Left renal cortex interstitium (tissue), 4 donors: Measurements from ENCODE around the gene ZNF814. TPM values are rescaled to one million over a fixed set of nuclear protein-coding genes. Genes with fewer than 3 reads are reported as not detected.
A peak's percentile ranks its signal among the peaks of the same experiment; 100 is the strongest.
"Not testable (repeated sequence)": the region's sequence is repeated elsewhere in the genome, so short reads cannot be mapped to it uniquely, and the experiment has no call there.

Experiments
- DNase-seq, 4 donors: peaks; one replicate each; pipeline ENCODE4 v3.0.0-alpha.2; 2013; ENCODE audit warnings: low read depth in 4 of 4, low spot score in 2 of 4, missing footprints in 1 of 4
- polyA plus RNA-seq, 4 donors: library from polyadenylated mRNA; unstranded; fragments of 120-200 nt; gene quantifications; one replicate each; pipeline ENCODE4 v1.2.1, GENCODE V29; 2013; ENCODE audit not compliant: insufficient read length in 4 of 4

ZNF814 gene
- polyA plus RNA-seq, result 10 to 100 TPM; 42.5 to 90.4 (median 65.0) TPM

- DNase-seq, result peak; percentile 54 to 78 (median 76)
Measured at GRCh38 chr19:57888560-57889231, at the start of gene ZNF814. Gene ZNF814 (minus strand): TSS chr19:57889037. CDS start chr19:57888802, 235 bp downstream.

DNA sequence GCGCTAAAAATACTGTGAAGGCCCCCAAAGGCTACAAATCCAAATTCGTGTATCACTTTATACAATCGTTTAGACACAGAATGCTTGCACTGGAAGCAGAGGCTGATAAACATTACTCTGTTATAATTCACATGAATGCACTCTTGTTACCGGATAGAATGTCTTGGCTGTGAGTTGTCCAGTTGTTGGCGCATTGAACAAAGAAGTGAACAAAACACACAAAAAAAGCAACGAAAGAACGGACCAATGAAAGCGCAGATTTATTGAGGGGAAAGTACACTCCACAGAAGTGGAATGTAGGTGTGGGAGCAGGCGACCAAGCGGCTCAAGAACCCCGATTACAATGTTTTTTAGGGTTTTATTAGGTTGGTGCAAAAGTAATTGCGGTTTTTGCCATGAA lies 46.9 kb upstream of the ZNF814 start:
- DNase-seq, result no peak

- DNase-seq, result peak in 3 of 4 donors; percentile 48 to 82 (median 66)
Measured at GRCh38 chr19:57934820-57935665, 46.2 kb upstream of the ZNF814 start, which contains the start of gene ZNF418. Gene ZNF418 (minus strand): TSS chr19:57935402. CDS start chr19:57933822, 1,580 bp downstream.

DNA sequence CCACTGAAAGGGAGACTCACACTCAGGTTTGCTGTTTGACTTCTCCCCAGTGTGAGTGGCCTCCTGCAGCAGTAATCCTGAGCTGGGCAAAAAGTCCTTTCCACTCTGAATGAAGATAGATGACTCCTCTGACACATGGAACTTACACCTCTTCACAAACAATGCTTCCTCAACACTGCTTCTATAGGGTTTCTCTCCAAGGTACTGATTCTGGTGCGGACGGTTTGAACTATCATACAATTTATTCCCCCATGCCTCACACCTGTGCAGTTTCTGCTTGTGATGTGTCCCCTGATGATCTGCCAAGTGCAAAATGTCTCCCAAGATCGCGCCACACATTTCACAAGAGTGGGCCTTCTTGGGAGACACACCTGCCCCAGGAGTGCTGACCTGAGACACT lies 38.8 kb upstream of the ZNF814 start:
- DNase-seq, result no peak

- DNase-seq, result peak; percentile 78 to 95 (median 87)
Measured at GRCh38 chr19:57916168-57916995, 27.5 kb upstream of the ZNF814 start, which contains the start of gene ZNF417. Gene ZNF417 (minus strand): TSS chr19:57916592. CDS start chr19:57916411, 181 bp downstream.

GRCh38 chr19:57914531-57914930 lies 25.7 kb upstream of the ZNF814 start:
- no peak for DNase-seq

- DNase-seq, result no peak
Measured at GRCh38 chr19:57907394-57907793, 18.6 kb upstream of the ZNF814 start.

DNA sequence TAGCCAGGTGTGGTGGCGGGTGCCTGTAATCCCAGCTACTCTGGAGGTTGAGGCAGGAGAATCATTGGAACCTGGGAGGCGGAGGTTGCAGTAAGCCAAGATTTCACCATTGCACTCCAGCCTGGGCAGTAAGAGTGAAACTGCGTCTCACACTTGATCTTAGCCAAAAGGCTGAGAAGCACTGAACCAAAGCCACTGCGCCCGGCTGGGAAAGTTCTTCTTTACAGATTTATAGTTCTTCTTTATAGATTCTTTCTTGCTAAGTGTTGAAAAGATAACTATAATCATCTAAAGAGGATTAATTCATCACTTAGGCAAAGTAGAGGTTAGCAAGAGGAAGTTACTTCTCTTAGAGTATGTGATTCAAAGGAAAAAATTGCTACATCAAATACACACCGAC lies 16.4 kb upstream of the ZNF814 start:
- no peak for DNase-seq

GRCh38 chr19:57903618-57904184 lies 14.9 kb upstream of the ZNF814 start:
- DNase-seq, result no peak

GRCh38 chr19:57900311-57900710 lies 11.5 kb upstream of the ZNF814 start:
- DNase-seq, result no peak

DNA sequence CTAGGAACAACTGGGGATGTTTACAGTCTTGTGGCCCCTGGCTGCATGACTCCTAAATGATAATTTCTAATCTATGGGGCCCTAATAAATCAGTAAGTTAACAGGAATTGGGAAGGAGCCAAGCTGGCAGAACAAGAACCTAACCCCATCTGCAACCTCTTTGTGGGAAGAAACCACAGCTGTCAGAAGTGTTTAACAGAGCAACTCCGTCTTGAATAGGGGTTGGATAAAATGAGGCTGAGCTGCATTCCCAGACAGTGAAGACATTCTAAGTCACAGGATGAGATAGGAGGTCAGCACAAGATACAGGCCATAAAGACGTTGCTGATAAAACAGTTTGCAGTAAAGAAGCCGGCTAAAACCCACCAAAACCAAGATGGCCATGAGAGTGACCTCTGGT lies 1.9 kb upstream of the ZNF814 start:
- not testable (repeated sequence) for DNase-seq

DNA sequence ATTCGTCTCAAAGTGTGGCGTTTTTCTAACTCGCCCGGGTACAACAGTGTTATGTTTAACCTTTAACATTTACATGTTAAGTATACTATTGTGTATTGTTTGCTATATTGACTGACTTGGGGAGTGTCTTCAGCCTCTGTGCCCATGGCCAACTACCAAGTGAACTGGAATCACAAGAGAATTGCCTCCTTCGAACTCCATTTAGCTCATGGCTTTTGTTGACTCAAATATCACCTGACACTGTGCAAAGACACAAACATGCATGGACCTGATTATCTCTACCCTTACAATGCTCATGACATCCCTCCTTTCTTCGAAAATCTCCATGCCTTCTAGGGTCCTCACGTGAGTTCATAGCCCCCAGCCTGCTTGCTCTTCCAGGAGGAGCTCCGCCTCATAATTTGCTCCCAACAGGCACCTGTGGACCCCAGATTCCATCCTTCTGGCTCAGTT lies 704 bp downstream of the ZNF814 start:
- DNase-seq, result no peak

DNA sequence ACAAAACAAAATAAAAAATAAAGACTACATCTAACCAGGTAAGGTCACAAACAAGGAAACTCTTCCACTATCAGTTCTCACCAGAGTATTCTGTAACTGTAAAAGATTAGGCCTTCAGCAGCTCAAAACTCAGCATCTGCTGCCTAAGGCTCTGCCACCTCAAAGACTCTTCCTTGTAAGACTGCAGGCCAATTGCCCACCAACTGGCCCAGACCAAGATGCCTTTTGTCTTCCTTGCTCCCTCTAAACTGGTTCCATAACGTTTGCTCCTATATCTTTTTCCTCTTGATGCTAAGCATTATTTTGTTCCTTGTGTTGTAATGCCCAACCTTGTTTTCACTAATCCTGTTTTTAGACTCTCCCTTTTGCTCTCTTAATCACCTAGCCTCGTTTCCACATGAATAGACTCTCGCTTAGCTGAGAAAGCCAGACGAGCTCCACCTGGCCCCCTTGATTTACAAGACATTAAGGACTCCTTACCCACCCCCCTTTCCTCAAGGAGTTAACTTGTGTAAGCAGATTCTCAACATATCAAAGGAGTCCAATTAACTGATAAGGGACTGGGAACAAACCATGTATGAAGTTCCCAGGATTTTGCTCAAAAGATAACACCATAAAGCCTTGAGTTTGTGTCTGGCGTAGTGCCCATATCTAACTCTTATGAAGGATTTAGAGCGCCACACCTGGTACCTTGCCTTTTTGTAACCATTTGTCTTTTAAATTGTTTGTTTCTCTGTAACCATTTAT lies 1.5 kb downstream of the ZNF814 start:
- DNase-seq, result peak in 3 of 4 donors; percentile 43 to 47 (median 44)

DNA sequence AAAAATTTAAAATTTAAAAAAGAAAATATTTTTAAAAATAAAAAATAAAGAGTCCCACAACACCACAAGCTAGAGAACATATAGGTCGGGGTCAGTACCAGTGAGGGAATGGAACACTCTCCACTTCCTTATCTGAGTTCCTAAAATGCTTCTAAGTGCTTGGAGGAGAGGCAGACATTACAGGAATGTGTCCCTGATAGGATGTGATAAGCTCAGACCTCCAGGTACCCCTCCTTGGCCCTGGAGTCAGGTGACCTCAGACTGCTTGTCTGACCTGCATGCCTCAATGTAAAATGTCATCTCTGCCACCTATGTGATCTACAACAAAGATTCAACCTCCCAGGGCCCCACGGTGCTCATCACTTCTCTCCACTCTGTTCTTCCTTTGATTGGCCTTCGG lies 2.8 kb downstream of the ZNF814 start:
- no peak for DNase-seq

GRCh38 chr19:57873883-57874799 lies 14.7 kb downstream of the ZNF814 start:
- not testable (repeated sequence) for DNase-seq

DNA sequence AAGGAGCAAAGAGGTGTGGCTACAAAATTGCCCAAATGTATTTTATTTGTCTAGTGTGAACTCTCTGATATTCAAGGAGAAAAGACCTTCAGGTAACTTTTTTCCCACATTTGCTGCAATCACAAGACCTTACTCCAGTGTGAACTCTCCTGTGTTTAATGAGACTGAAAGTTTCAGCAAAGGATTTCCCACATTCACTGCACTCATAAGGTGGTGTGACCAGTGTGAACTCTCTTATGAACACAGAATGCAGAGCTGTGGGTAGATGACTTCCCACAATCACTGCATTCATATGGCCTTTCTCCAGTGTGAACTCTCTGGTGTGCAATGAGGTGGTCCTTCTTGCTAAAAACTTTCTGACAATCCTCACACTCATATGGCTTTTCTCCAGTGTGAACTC lies 16.4 kb downstream of the ZNF814 start:
- no peak for DNase-seq

DNA sequence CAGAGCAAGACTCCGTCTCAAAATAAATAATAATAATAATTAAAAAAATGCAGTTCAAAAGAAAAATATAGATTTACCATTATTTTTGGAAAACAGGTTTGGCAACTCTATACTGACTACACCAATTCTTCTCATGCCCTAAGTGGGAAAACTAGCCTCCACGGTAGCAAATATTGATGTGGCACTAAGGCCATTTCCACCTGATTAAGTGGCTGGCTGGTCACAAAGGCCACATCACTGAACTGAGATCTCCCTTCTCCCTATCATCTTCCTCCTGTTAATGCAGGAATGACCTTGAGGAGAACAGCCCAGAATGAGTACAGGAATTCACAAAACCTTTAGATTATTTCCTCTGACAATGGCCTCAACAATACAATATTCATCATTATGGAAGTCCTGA lies 18.6 kb downstream of the ZNF814 start:
- no peak for DNase-seq

GRCh38 chr19:57869655-57870054 lies 19.2 kb downstream of the ZNF814 start:
- not testable (repeated sequence) for DNase-seq
